ENCODE data around the gene ITPR3. TPM values are rescaled to one million over a fixed set of nuclear protein-coding genes. Genes with fewer than 3 reads are reported as not detected.

Gene ITPR3
- total and polyA plus RNA-seq, 2 of the 13 experiments (the other 11 are each of a cell fraction or from before 2014, with no cell fraction given) = 3.8 to 21.4 TPM

GRCh38 chr6:33579828-33580714 lies 41.1 kb upstream of the ITPR3 start, which contains the start of gene BAK1 (continued):
- no peak for TF ChIP-seq XRCC5 (optimal IDR thresholded peaks at IDR 0.05; ENCODE audit: low read length)
- no peak for TF ChIP-seq BRCA1 (CRISPR knock-in tag; IDR thresholded peaks at IDR 0.05)
- TF ChIP-seq ZNF883 (CRISPR knock-in tag; IDR thresholded peaks at IDR 0.05; ENCODE audit: not compliant biosample characterization) = no peak
- TF ChIP-seq, protein P1, sequence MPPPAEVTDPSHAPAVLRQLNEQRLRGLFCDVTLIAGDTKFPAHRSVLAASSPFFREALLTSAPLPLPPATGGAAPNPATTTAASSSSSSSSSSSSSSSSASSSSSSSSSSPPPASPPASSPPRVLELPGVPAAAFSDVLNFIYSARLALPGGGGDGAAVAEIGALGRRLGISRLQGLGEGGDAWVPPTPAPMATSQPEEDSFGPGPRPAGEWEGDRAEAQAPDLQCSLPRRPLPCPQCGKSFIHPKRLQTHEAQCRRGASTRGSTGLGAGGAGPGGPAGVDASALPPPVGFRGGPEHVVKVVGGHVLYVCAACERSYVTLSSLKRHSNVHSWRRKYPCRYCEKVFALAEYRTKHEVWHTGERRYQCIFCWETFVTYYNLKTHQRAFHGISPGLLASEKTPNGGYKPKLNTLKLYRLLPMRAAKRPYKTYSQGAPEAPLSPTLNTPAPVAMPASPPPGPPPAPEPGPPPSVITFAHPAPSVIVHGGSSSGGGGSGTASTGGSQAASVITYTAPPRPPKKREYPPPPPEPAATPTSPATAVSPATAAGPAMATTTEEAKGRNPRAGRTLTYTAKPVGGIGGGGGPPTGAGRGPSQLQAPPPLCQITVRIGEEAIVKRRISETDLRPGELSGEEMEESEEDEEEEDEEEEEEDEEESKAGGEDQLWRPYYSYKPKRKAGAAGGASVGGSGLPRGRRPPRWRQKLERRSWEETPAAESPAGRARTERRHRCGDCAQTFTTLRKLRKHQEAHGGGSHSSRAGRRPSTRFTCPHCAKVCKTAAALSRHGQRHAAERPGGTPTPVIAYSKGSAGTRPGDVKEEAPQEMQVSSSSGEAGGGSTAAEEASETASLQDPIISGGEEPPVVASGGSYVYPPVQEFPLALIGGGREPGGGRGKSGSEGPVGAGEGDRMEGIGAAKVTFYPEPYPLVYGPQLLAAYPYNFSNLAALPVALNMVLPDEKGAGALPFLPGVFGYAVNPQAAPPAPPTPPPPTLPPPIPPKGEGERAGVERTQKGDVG (CRISPR knock-in tag; IDR thresholded peaks at IDR 0.05; ENCODE audit: borderline replicate concordance) = 0 out of 2 replicates have a peak, but pooled peaks have one; percentile 25
- TF ChIP-seq CBFB (CRISPR knock-in tag; IDR thresholded peaks at IDR 0.05) = no peak
- TF ChIP-seq ZNF251 (CRISPR knock-in tag; IDR thresholded peaks at IDR 0.05) = no peak
- no peak for TF ChIP-seq JARID2 (CRISPR knock-in tag; IDR thresholded peaks at IDR 0.05; ENCODE audit: insufficient replicate concordance)
- no peak for TF ChIP-seq ZNF235 (CRISPR knock-in tag; IDR thresholded peaks at IDR 0.05; ENCODE audit: borderline replicate concordance)
- TF ChIP-seq, protein P2, sequence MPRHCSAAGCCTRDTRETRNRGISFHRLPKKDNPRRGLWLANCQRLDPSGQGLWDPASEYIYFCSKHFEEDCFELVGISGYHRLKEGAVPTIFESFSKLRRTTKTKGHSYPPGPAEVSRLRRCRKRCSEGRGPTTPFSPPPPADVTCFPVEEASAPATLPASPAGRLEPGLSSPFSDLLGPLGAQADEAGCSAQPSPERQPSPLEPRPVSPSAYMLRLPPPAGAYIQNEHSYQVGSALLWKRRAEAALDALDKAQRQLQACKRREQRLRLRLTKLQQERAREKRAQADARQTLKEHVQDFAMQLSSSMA (CRISPR knock-in tag; IDR thresholded peaks at IDR 0.05) = peak; percentile 77; the same call in 1 of the 2 replicates
- TF ChIP-seq, protein P3, sequence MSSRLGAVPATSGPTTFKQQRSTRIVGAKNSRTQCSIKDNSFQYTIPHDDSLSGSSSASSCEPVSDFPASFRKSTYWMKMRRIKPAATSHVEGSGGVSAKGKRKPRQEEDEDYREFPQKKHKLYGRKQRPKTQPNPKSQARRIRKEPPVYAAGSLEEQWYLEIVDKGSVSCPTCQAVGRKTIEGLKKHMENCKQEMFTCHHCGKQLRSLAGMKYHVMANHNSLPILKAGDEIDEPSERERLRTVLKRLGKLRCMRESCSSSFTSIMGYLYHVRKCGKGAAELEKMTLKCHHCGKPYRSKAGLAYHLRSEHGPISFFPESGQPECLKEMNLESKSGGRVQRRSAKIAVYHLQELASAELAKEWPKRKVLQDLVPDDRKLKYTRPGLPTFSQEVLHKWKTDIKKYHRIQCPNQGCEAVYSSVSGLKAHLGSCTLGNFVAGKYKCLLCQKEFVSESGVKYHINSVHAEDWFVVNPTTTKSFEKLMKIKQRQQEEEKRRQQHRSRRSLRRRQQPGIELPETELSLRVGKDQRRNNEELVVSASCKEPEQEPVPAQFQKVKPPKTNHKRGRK (CRISPR knock-in tag; IDR thresholded peaks at IDR 0.05) = no peak
- TF ChIP-seq ZGPAT (CRISPR knock-in tag; IDR thresholded peaks at IDR 0.05) = peak; percentile 62
- no peak for TF ChIP-seq ZNF75D (CRISPR knock-in tag; IDR thresholded peaks at IDR 0.05; ENCODE audit: borderline replicate concordance)
- TF ChIP-seq, protein P4, sequence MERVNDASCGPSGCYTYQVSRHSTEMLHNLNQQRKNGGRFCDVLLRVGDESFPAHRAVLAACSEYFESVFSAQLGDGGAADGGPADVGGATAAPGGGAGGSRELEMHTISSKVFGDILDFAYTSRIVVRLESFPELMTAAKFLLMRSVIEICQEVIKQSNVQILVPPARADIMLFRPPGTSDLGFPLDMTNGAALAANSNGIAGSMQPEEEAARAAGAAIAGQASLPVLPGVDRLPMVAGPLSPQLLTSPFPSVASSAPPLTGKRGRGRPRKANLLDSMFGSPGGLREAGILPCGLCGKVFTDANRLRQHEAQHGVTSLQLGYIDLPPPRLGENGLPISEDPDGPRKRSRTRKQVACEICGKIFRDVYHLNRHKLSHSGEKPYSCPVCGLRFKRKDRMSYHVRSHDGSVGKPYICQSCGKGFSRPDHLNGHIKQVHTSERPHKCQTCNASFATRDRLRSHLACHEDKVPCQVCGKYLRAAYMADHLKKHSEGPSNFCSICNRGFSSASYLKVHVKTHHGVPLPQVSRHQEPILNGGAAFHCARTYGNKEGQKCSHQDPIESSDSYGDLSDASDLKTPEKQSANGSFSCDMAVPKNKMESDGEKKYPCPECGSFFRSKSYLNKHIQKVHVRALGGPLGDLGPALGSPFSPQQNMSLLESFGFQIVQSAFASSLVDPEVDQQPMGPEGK (CRISPR knock-in tag; IDR thresholded peaks at IDR 0.05) = peak; percentile 71; the same call in 1 of the 2 replicates

Data from HepG2 (cell line).